Measurements from ENCODE around the gene MAP2K3. TPM values are rescaled to one million over a fixed set of nuclear protein-coding genes. Genes with fewer than 3 reads are reported as not detected.

The MAP2K3 gene
- total and polyA plus RNA-seq, 2 of the 4 experiments (the other 2 are of a cell fraction) = 23.5 to 82.2 TPM

- Histone ChIP-seq H4K20me1 (ENCODE audit: insufficient read depth, low read length) (no peaks in the 10 kb centered on the region), H3K27me3 (ENCODE audit: control insufficient read depth, insufficient read depth, low read length) (peaks cover 38% of the 10 kb centered on the region), H2AK9ac (replicated peaks; ENCODE audit: low read depth, low read length, poor library complexity) (no peak overlapping the region), H2BK20ac (ENCODE audit: low read depth, low read length) (no peak overlapping the region), H3K23ac (ENCODE audit: low read depth, low read length) (no peak overlapping the region), H3K18ac (ENCODE audit: low read depth, low read length) (no peak overlapping the region), H3K4me1 (ENCODE audit: control insufficient read depth, insufficient read depth, low read length) (no peaks in the 10 kb centered on the region), H4K91ac (ENCODE audit: insufficient read depth, low read depth, low read length) (no peak overlapping the region), H3K56ac (ENCODE audit: extremely low read depth, insufficient read depth, low read length) (no peak overlapping the region), H3K27ac (ENCODE audit: insufficient read depth, low read length) (no peak overlapping the region), H3K36me3 (ENCODE audit: control insufficient read depth, insufficient read depth, low read length) (no peaks in the 10 kb centered on the region), H3K4me2 (ENCODE audit: low read depth, low read length) (no peak overlapping the region), H2AK5ac (ENCODE audit: low read depth, low read length) (no peak overlapping the region), H3K9ac (ENCODE audit: low read depth, low read length) (no peak overlapping the region), H4K5ac (ENCODE audit: low read depth, low read length) (no peak overlapping the region), H4K8ac (ENCODE audit: low read depth in 2 of 2, low read length in 2 of 2) (no peak overlapping the region), H2BK120ac (ENCODE audit: low read depth, low read length) (no peak overlapping the region), H2BK5ac (ENCODE audit: low read depth, low read length, poor library complexity, severe bottlenecking) (no peak overlapping the region), H3K14ac (replicated peaks; ENCODE audit: low read depth, low read length) (no peak overlapping the region), H2BK15ac (ENCODE audit: low read depth, low read length) (no peak overlapping the region), H2AFZ (replicated peaks; ENCODE audit: low read length, poor library complexity) (no peak overlapping the region), H3K79me1 (ENCODE audit: low read depth in 1 of 2, low read length in 2 of 2) (no peaks in the 10 kb centered on the region), H3K4ac (ENCODE audit: low read depth, low read length) (no peak overlapping the region), H3K9me3 (ENCODE audit: control insufficient read depth, insufficient read depth, low read length) (no peaks in the 10 kb centered on the region), H3K9me1 (ENCODE audit: insufficient read depth, low read length) (no peaks in the 10 kb centered on the region), H3K4me3 (ENCODE audit: insufficient read depth, low read depth, low read length) (no peak overlapping the region)
- DNase-seq = no peak
- in situ Hi-C loops (cut with MboI; ENCODE audit: low sequenced_read_pairs) (no loop called here), intact Hi-C loops (cut with micrococcal nuclease) (no loop called here), dilution Hi-C loops (cut with HindIII; ENCODE audit: low sequenced_read_pairs, unreplicated experiment) (no loop called here)
- POLR2A ChIA-PET (ENCODE audit: unreplicated experiment) = no interaction called here
- CTCF ChIA-PET = no interaction called here
- ATAC-seq (ENCODE audit: low read depth) = no peak
- 29% methylated on average over 1 of the region's 5 CpGs; no CpG with 5 or more reads in 1 of the 2 experiments for WGBS, 2 experiments (ENCODE audit: extremely low coverage in 2 of 2, insufficient read length in 1 of 2)
- BruUV-seq (replicated peaks) = no TSS peak
- no peak for TF ChIP-seq MAFK (IDR thresholded peaks at IDR 0.05; ENCODE audit: low read depth, low read length)
- no peak for TF ChIP-seq RCOR1 (IDR thresholded peaks at IDR 0.05; ENCODE audit: insufficient replicate concordance, low read length)
- TF ChIP-seq POLR2A (IDR thresholded peaks at IDR 0.05; ENCODE audit: low read depth, low read length) = no peak
- no peak for TF ChIP-seq CEBPB (IDR thresholded peaks at IDR 0.05; ENCODE audit: low read depth, low read length)
- TF ChIP-seq CHD1 (IDR thresholded peaks at IDR 0.05; ENCODE audit: low read depth, low read length) = no peak
These were observed 72.8 kb downstream of the MAP2K3 start for GRCh38 chr17:21357281-21357680.
